Neural progenitor cell (in vitro differentiated cells): ENCODE measurements around the gene ANKMY1. TPM values are rescaled to one million over a fixed set of nuclear protein-coding genes. Genes with fewer than 3 reads are reported as not detected.

Experiments
- DNase-seq: peaks from one replicate; pipeline ENCODE4 v3.0.0-alpha.2; 2016; ENCODE audit warnings: low spot score
- H2AFZ ChIP-seq: fragments of 200-600 bp; sonication (generic); replicated peaks from 2 replicates; pipeline ENCODE4 v1.6.1; 2016; ENCODE audit warnings: antibody characterized with exemption
- H3F3A ChIP-seq: fragments of 200-600 bp; sonication (generic); 2 replicates; pipeline ENCODE4 v1.6.1; 2016; ENCODE audit warnings: antibody characterized with exemption, low read depth
- H3K27ac ChIP-seq: fragments of 200-600 bp; sonication (generic); 2 replicates; pipeline ENCODE4 v1.5.1; 2016; ENCODE audit warnings: mild to moderate bottlenecking
- H3K27me3 ChIP-seq: fragments of 200-600 bp; sonication (generic); 2 replicates; pipeline ENCODE4 v1.6.1; 2016; ENCODE audit warnings: mild to moderate bottlenecking, moderate library complexity
- H3K36me3 ChIP-seq: fragments of 200-600 bp; sonication (generic); 2 replicates; pipeline ENCODE4 v1.5.1; 2016
- H3K4me1 ChIP-seq: fragments of 200-600 bp; sonication (generic); 2 replicates; pipeline ENCODE4 v1.6.1; 2016; ENCODE audit warnings: mixed run types
- H3K4me2 ChIP-seq: fragments of 200-600 bp; sonication (generic); 2 replicates; pipeline ENCODE4 v1.6.1; 2016
- H3K4me3 ChIP-seq: fragments of 200-600 bp; sonication (generic); 2 replicates; pipeline ENCODE4 v1.5.1; 2016
- H3K79me2 ChIP-seq: fragments of 200-600 bp; sonication (generic); 2 replicates; pipeline ENCODE4 v1.6.1; 2016; ENCODE audit warnings: low read depth
- H3K9ac ChIP-seq: fragments of 200-600 bp; sonication (generic); 2 replicates; pipeline ENCODE4 v1.6.1; 2016
- H3K9me3 ChIP-seq: fragments of 200-600 bp; sonication (generic); 2 replicates; pipeline ENCODE4 v1.5.1; 2016; ENCODE audit warnings: low read depth
- H4K20me1 ChIP-seq: fragments of 200-600 bp; sonication (generic); 2 replicates; pipeline ENCODE4 v1.6.1; 2016; ENCODE audit warnings: low read depth
- H3K27ac Mint-ChIP-seq: 3 replicates; pipeline ENCODE4 v1.8.0; 2021; ENCODE audit warnings: mixed read lengths
- H3K27me3 Mint-ChIP-seq: 2 replicates; pipeline ENCODE4 v1.8.0; 2022; ENCODE audit warnings: low read depth, mild to moderate bottlenecking, inconsistent platforms, moderate library complexity, mixed read lengths; ENCODE audit not compliant: insufficient read depth
- H3K36me3 Mint-ChIP-seq: 3 replicates; pipeline ENCODE4 v1.8.0; 2021; ENCODE audit warnings: mixed read lengths
- H3K4me1 Mint-ChIP-seq: 3 replicates; pipeline ENCODE4 v1.8.0; 2021; ENCODE audit warnings: mixed read lengths
- H3K4me3 Mint-ChIP-seq: 3 replicates; pipeline ENCODE4 v1.8.0; 2021; ENCODE audit warnings: mild to moderate bottlenecking, moderate library complexity, mixed read lengths
- H3K9me3 Mint-ChIP-seq: 3 replicates; pipeline ENCODE4 v1.8.0; 2020; ENCODE audit warnings: mixed read lengths
- EZH2 ChIP-seq: fragments of 200-600 bp; sonication (generic); IDR thresholded peaks from 2 replicates; pipeline ENCODE4 v1.6.1; 2017; ENCODE audit warnings: antibody characterized with exemption, mild to moderate bottlenecking, moderate library complexity
- EZH2phosphoT487 ChIP-seq: fragments of 200-600 bp; sonication (generic); IDR thresholded peaks from 2 replicates; pipeline ENCODE4 v1.6.1; 2017; ENCODE audit warnings: antibody characterized with exemption
- total RNA-seq: library from RNA; depleted of rRNA; stranded (reverse); fragments of >200 nt; gene quantifications from 2 replicates; pipeline ENCODE4 v1.2.3, GENCODE V29; 2015; ENCODE audit warnings: low replicate concordance
- TF ChIP-seq, protein P1 (sequence below): fragments of 200-600 bp; sonication (generic); IDR thresholded peaks from 2 replicates; pipeline ENCODE4 v1.5.1; 2017; ENCODE audit warnings: antibody characterized with exemption, mild to moderate bottlenecking

The ANKMY1 gene
- total RNA-seq, 1 donor from 2014 or later: 4.2 TPM

- no peaks in the 10 kb centered on the region for H3K27me3 Mint-ChIP-seq
- Histone ChIP-seq H3K4me1 (peaks cover 9% of the 10 kb centered on the region), H3K27me3 (no peaks in the 10 kb centered on the region), H2AFZ (no peak overlapping the region), H3K9me3 (no peaks in the 10 kb centered on the region), H3K79me2 (peaks cover 42% of the 10 kb centered on the region), H3K9ac (no peak overlapping the region), H3K36me3 (no peaks in the 10 kb centered on the region), H3K27ac (no peak overlapping the region), H4K20me1 (peaks cover 36% of the 10 kb centered on the region), H3F3A (no peaks in the 10 kb centered on the region), H3K4me2 (no peak overlapping the region), H3K4me3 (no peak overlapping the region)
- no peak for DNase-seq
- no peak overlapping the region for H3K4me3 Mint-ChIP-seq
- peaks cover 9% of the 10 kb centered on the region for H3K36me3 Mint-ChIP-seq
- H3K27ac Mint-ChIP-seq: no peak overlapping the region
- no peaks in the 10 kb centered on the region for H3K9me3 Mint-ChIP-seq
- TF ChIP-seq, protein P1, sequence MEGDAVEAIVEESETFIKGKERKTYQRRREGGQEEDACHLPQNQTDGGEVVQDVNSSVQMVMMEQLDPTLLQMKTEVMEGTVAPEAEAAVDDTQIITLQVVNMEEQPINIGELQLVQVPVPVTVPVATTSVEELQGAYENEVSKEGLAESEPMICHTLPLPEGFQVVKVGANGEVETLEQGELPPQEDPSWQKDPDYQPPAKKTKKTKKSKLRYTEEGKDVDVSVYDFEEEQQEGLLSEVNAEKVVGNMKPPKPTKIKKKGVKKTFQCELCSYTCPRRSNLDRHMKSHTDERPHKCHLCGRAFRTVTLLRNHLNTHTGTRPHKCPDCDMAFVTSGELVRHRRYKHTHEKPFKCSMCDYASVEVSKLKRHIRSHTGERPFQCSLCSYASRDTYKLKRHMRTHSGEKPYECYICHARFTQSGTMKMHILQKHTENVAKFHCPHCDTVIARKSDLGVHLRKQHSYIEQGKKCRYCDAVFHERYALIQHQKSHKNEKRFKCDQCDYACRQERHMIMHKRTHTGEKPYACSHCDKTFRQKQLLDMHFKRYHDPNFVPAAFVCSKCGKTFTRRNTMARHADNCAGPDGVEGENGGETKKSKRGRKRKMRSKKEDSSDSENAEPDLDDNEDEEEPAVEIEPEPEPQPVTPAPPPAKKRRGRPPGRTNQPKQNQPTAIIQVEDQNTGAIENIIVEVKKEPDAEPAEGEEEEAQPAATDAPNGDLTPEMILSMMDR: no peak
- TF ChIP-seq EZH2phosphoT487: no peak
- no peak for TF ChIP-seq EZH2
- H3K4me1 Mint-ChIP-seq: peaks cover 20% of the 10 kb centered on the region
Measured at GRCh38 chr2:240590681-240591111, 32.9 kb upstream of the ANKMY1 start.

DNA sequence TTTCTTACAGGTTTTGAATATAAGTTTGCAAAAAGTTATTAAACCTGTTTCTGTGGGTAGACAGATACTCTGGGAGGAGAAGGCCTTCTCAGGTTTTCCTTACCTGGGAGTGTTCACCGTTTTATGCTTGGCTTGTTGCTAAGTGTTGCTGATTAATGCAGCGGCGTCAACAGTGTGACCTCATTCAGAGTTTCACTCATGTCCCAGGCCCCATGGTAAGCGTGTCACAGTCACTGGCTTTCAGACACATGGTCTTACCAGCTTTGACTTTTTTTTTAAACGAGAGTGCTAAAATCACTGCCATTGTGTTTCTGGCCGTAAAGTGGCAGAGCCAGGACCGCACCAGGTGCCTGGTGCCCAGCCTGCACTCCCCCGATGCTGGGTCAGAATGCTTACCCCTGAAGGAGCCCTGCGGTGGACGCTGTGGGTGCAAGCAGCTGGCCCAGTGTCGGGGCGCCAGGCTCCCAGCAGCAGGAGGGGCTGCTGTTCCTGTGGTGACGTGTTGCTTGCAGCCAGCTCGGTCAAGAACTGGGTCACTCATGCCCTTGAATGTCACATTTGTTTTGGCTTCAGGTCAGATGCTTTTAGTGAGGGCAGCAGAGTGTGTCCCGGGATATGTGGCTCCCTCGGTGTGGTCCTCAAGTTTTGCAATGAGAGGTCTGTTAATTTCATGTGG is 32.2 kb upstream of the ANKMY1 start:
- H3K27me3 ChIP-seq: no peaks in the 10 kb centered on the region
- Mint-ChIP-seq H3K4me3 (no peak overlapping the region), H3K27ac (no peak overlapping the region), H3K9me3 (no peaks in the 10 kb centered on the region), H3K4me1 (peaks cover 24% of the 10 kb centered on the region), H3K36me3 (peaks cover 9% of the 10 kb centered on the region), H3K27me3 (no peaks in the 10 kb centered on the region)
- H3K9me3 ChIP-seq: no peaks in the 10 kb centered on the region
- no peak overlapping the region for H3K9ac ChIP-seq
- H4K20me1 ChIP-seq: peaks cover 42% of the 10 kb centered on the region
- H3K36me3 ChIP-seq: no peaks in the 10 kb centered on the region
- TF ChIP-seq, protein P1: no peak
- TF ChIP-seq EZH2 (no peak), EZH2phosphoT487 (no peak)
- DNase-seq: no peak
- H3K4me3 ChIP-seq: no peak overlapping the region
- H3K79me2 ChIP-seq: peaks cover 50% of the 10 kb centered on the region
- no peaks in the 10 kb centered on the region for H3F3A ChIP-seq
- H3K4me1 ChIP-seq: peaks cover 15% of the 10 kb centered on the region
- H3K4me2 ChIP-seq: no peak overlapping the region
- no peak overlapping the region for H3K27ac ChIP-seq
- no peak overlapping the region for H2AFZ ChIP-seq

GRCh38 chr2:240589375-240589774 is 31.6 kb upstream of the ANKMY1 start:
- Mint-ChIP-seq H3K27ac (no peak overlapping the region), H3K36me3 (peaks cover 9% of the 10 kb centered on the region), H3K4me1 (peaks cover 29% of the 10 kb centered on the region), H3K27me3 (no peaks in the 10 kb centered on the region), H3K9me3 (no peaks in the 10 kb centered on the region), H3K4me3 (peak overlapping the region; percentile 95)
- Histone ChIP-seq H3K4me3 (no peak overlapping the region), H3K9ac (no peak overlapping the region), H3K4me1 (peaks cover 19% of the 10 kb centered on the region), H3F3A (no peaks in the 10 kb centered on the region), H2AFZ (no peak overlapping the region), H3K36me3 (no peaks in the 10 kb centered on the region), H3K4me2 (no peak overlapping the region), H3K79me2 (peaks cover 56% of the 10 kb centered on the region), H3K27me3 (no peaks in the 10 kb centered on the region), H3K9me3 (no peaks in the 10 kb centered on the region), H4K20me1 (peaks cover 46% of the 10 kb centered on the region), H3K27ac (no peak overlapping the region)
- TF ChIP-seq EZH2phosphoT487: no peak
- TF ChIP-seq EZH2: no peak
- TF ChIP-seq, protein P1: no peak
- DNase-seq: no peak
